Lower lobe of right lung (tissue), 2 donors: ENCODE data around the gene DYSF. TPM values are rescaled to one million over a fixed set of nuclear protein-coding genes. Genes with fewer than 3 reads are reported as not detected.

Source experiments
- ATAC-seq, 2 donors: fragments of 200-7000 bp; cut with Tn5 transposase; one replicate each; pipeline ENCODE4 v1.9.1; 2020 to 2022; ENCODE audit warnings: mild to moderate bottlenecking in 2 of 2, moderate library complexity in 2 of 2
- DNase-seq: peaks from one replicate; pipeline ENCODE4 v3.0.0-alpha.2; 2020
- H3K27ac ChIP-seq: fragments of 200-600 bp; one replicate; pipeline ENCODE4 v1.8.0; 2022
- H3K27me3 ChIP-seq: fragments of 200-600 bp; one replicate; pipeline ENCODE4 v1.8.0; 2022; ENCODE audit warnings: low read depth
- H3K36me3 ChIP-seq: fragments of 200-600 bp; one replicate; pipeline ENCODE4 v1.8.0; 2022; ENCODE audit warnings: mild to moderate bottlenecking
- H3K4me1 ChIP-seq: fragments of 200-600 bp; one replicate; pipeline ENCODE4 v1.8.0; 2022
- H3K4me3 ChIP-seq: fragments of 200-600 bp; one replicate; pipeline ENCODE4 v1.8.0; 2022; ENCODE audit warnings: mild to moderate bottlenecking
- H3K9me3 ChIP-seq: fragments of 200-600 bp; one replicate; pipeline ENCODE4 v1.8.0; 2022
- intact Hi-C: fragments of 100-400 bp; cut with DNase I; formaldehyde crosslinking; loops from one replicate; pipeline ENCODE4 v1.11.0; 2022
- total RNA-seq: library from RNA; stranded (reverse); fragmentation: NEBNext Ultra II Directional; extraction: Animal tissue kit (Norgen Biotek cat#: 25700); gene quantifications from one replicate; pipeline ENCODE4 v1.2.1, GENCODE V29; 2021
- TF ChIP-seq, protein P1 (sequence below): fragments of 200-600 bp; IDR thresholded peaks from one replicate; pipeline ENCODE4 v1.8.0; 2022; ENCODE audit warnings: antibody characterized with exemption, mild to moderate bottlenecking
- donor health status: DM: no; HTN: yes; CAD: no; lungs with severe emphysema.

The DYSF gene
- total RNA-seq, 1 donor from 2014 or later, result 41.2 TPM

DNA sequence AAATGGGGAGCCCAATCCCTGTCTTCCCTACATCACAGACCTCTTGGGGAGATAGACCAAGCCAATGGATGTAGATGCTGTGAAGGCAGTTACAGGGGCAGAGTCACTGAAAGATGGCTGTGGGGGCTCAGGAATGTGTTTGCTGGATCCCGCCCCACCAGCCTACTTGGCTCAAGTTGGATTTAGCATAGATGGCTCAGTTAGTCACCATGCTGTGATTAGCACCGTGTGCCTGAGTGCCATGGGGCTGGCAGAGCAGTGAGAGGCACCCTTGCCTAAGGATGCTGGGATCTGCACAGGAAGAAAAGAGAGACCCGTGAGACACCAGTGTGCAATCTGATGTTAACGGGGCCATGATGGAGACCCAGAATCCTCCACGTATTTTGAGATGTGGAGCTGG is 228.3 kb downstream of the DYSF start:
- Histone ChIP-seq H3K9me3 (no peaks in the 10 kb centered on the region), H3K36me3 (peaks cover 13% of the 10 kb centered on the region), H3K4me3 (no peak overlapping the region), H3K27ac (no peak overlapping the region), H3K27me3 (no peaks in the 10 kb centered on the region), H3K4me1 (peaks cover 7% of the 10 kb centered on the region)
- TF ChIP-seq, protein P1, sequence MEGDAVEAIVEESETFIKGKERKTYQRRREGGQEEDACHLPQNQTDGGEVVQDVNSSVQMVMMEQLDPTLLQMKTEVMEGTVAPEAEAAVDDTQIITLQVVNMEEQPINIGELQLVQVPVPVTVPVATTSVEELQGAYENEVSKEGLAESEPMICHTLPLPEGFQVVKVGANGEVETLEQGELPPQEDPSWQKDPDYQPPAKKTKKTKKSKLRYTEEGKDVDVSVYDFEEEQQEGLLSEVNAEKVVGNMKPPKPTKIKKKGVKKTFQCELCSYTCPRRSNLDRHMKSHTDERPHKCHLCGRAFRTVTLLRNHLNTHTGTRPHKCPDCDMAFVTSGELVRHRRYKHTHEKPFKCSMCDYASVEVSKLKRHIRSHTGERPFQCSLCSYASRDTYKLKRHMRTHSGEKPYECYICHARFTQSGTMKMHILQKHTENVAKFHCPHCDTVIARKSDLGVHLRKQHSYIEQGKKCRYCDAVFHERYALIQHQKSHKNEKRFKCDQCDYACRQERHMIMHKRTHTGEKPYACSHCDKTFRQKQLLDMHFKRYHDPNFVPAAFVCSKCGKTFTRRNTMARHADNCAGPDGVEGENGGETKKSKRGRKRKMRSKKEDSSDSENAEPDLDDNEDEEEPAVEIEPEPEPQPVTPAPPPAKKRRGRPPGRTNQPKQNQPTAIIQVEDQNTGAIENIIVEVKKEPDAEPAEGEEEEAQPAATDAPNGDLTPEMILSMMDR, result no peak
- no peak for DNase-seq
- intact Hi-C loops, result no loop called here
- no peak for ATAC-seq

DNA sequence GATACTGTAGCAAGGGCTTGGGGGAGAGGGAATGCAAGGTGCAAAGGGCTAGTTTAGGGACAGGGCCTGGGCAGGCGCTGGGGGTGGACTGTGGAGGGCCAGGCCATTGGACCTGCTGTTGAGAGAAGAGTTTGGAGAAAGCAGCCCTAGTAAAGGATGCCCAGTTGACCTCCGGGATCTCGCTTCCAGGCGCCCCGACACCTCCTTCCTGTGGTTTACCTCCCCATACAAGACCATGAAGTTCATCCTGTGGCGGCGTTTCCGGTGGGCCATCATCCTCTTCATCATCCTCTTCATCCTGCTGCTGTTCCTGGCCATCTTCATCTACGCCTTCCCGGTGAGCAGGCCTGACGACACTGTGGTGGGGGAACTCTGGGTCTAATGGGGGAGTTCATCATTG is 229.0 kb downstream of the DYSF start:
- Histone ChIP-seq H3K4me3 (no peak overlapping the region), H3K36me3 (peaks cover 13% of the 10 kb centered on the region), H3K27ac (no peak overlapping the region), H3K9me3 (no peaks in the 10 kb centered on the region), H3K4me1 (peaks cover 7% of the 10 kb centered on the region), H3K27me3 (no peaks in the 10 kb centered on the region)
- ATAC-seq, result no peak
- intact Hi-C loops, result no loop called here
- TF ChIP-seq, protein P1, result no peak
- DNase-seq, result no peak

DNA sequence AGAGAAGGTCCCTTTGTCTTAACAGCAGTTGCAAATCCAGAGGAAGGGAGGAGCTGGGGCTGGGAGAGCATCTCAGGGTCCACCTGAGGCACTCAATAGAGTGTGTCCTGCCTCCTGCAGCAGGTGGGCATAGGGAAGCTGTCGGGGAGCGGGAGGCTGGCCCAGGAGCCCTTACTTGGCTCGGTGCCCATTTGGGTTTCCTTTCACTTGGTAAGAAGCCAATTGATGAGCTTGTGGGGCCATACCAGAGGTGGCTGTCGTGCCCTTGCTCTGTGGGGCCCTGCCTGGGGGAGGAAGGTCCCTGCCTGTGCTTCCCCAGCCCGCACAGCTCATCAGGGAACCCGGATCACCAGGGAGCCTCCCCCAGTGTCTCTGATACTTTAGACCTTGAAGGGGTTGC is 229.7 kb downstream of the DYSF start:
- DNase-seq, result no peak
- Histone ChIP-seq H3K27ac (no peak overlapping the region), H3K9me3 (no peaks in the 10 kb centered on the region), H3K27me3 (no peaks in the 10 kb centered on the region), H3K4me1 (peaks cover 7% of the 10 kb centered on the region), H3K36me3 (peaks cover 13% of the 10 kb centered on the region), H3K4me3 (no peak overlapping the region)
- ATAC-seq, result no peak
- intact Hi-C loops, result no loop called here
- TF ChIP-seq, protein P1, result no peak

DNA sequence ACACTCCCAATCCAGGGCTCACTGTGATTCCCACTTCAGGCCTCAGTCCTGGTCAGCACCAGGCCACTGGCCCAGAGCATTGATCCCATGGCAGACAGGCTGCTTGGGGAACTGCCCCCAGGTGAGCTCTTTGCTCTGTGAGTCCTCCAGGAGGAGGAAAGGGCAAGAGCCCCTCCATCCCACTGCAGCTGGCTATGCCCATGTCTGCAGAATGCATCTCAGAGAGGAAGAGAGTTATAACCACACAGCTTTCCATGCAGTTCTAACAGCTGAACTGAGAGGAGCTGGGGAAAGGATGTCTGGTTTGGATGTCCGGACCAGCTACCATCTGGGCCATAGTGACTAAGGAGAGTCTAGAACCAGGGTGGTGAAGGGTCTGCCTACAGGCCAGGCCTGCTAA is 230.3 kb downstream of the DYSF start:
- TF ChIP-seq, protein P1, result no peak
- intact Hi-C loops, result no loop called here
- no peaks in the 10 kb centered on the region for H3K27me3 ChIP-seq
- no peak overlapping the region for H3K27ac ChIP-seq
- peaks cover 7% of the 10 kb centered on the region for H3K4me1 ChIP-seq
- H3K9me3 ChIP-seq, result no peaks in the 10 kb centered on the region
- ATAC-seq (no peak), DNase-seq (no peak)
- peaks cover 13% of the 10 kb centered on the region for H3K36me3 ChIP-seq
- no peak overlapping the region for H3K4me3 ChIP-seq

DNA sequence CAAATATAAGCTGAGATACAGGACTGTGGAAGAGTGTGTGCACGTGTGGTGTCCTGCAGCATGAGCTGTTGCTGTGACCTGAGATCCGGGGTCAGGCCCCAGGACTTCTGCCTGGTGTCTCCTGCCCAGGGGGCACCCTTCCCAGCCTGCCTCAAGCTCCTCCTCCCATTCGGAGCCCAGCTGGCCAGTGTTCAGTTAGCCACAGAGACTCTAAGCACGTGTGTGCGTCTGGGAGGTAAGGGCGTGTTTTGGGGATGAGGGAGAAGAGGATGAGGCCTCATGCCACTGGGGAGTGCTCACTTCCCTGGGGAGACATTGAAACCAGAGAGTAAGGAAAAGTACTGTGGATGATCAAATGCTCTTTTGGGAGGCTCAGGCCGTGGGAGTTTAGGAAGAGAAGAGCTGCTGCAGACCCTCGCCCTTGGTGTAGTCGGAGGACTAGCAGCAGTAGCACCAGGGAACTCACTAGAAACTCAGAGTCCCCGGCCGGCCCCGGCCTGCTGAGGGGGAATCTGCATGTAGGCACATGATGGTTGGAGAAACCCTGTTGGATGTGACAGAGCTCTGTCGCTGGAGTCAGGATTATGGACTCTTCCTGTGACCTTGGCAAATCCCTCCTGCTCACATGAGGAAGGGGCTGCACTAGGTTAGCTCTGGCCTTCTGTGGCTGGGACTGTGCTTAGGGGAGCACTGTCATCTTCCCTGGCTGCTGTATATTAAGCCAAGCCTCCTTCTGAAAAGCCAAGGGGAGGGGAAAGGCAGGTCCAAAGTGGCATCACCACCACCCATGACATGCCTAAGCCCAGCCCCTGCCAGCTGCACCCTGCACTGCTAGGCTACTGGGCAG is 231.1 kb downstream of the DYSF start:
- Histone ChIP-seq H3K9me3 (no peaks in the 10 kb centered on the region), H3K27me3 (no peaks in the 10 kb centered on the region), H3K27ac (no peak overlapping the region), H3K36me3 (peaks cover 13% of the 10 kb centered on the region), H3K4me3 (no peak overlapping the region), H3K4me1 (peaks cover 7% of the 10 kb centered on the region)
- no peak for DNase-seq
- TF ChIP-seq, protein P1, result no peak
- no peak for ATAC-seq
- intact Hi-C loops, result no loop called here
